ENCODE results near the gene LRRC17. TPM values are rescaled to one million over a fixed set of nuclear protein-coding genes. Genes with fewer than 3 reads are reported as not detected.

LRRC17 gene
- total RNA-seq, 1 experiment from 2014 or later, result 0.47 TPM

DNA sequence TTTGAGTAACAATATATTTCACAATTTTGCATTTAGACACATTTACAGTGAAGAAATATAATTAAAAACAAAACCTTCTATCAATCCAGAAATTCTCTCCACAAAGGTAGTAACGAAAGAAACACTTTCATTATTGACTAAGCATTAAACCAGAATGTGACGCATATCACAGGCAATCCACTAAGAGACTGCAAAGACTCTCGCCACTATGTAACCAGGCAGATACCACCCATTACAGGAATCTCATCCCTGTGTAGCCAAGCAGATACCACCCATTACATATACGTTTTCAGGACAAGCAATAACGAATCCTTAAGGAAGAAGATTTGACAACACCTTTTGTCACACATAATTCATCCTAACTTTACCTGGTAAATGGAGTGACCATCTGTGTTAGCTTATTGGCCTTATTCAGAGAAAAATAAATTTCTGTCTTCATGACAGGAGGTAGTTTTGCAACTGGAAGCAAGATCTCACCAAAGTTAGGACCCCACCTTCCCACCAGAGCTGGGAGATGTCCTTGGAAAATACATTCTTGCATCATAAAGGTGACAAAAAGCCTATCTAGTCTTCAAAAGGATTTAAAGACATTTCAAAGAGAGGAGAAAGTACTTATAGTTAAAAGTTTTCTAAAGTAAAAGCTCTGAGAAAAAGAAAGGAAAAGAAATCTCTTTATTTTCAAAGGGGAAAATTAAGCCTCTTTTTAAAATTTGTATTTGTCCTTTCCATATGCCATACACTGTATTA lies 30.8 kb downstream of the LRRC17 start:
- Histone ChIP-seq H3K4me2 (ENCODE audit: low read length) (no peak overlapping the region), H3K9ac (ENCODE audit: low read length) (no peak overlapping the region), H3K4me1 (ENCODE audit: control insufficient read depth in 1 of 2, insufficient read depth in 2 of 2, low read length in 2 of 2) (no peaks in the 10 kb centered on the region), H4K20me1 (ENCODE audit: insufficient read depth) (no peaks in the 10 kb centered on the region), H3K27ac (ENCODE audit: low read depth, low read length) (no peak overlapping the region), H3K27me3 (ENCODE audit: insufficient read depth, low read length) (no peaks in the 10 kb centered on the region), H2AFZ (ENCODE audit: low read depth, low read length, poor library complexity, severe bottlenecking) (no peak overlapping the region), H3K9me2 (ENCODE audit: insufficient read depth) (no peaks in the 10 kb centered on the region), H3K79me2 (ENCODE audit: insufficient read depth, low read length) (no peaks in the 10 kb centered on the region), H3K36me3 (ENCODE audit: control insufficient read depth in 1 of 2, insufficient read depth in 2 of 2, low read length in 2 of 2) (no peaks in the 10 kb centered on the region), H3K9me3 (ENCODE audit: control insufficient read depth in 1 of 2, insufficient read depth in 1 of 2, low read depth in 1 of 2, low read length in 2 of 2) (no peaks in the 10 kb centered on the region), H3K4me3 (replicated peaks in 1 of 2; ENCODE audit: low read depth in 1 of 2, low read length in 2 of 2) (no peak overlapping the region)
- intact Hi-C loops (cut with micrococcal nuclease), result no loop called here
- no peak for ATAC-seq
- no TSS peak for BruUV-seq (replicated peaks)
- ChIA-PET POLR2A (no interaction called here), RAD21 (ENCODE audit: low non-redundant PET in 1 of 2, low total read pairs in 2 of 2, uncharacterized antibody in 2 of 2, unreplicated experiment in 2 of 2) (no interaction called here), CTCF (no interaction called here)
- no peak for TF ChIP-seq SIN3A (IDR thresholded peaks at IDR 0.05; ENCODE audit: low read depth)
- no peak for TF ChIP-seq FOSL1 (IDR thresholded peaks at IDR 0.05; ENCODE audit: low read depth)
- no peak for TF ChIP-seq TCF7L2 (IDR thresholded peaks at IDR 0.05; ENCODE audit: borderline replicate concordance, extremely low read depth, insufficient read depth, insufficient read length)
- TF ChIP-seq, protein P1, sequence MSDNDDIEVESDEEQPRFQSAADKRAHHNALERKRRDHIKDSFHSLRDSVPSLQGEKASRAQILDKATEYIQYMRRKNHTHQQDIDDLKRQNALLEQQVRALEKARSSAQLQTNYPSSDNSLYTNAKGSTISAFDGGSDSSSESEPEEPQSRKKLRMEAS (IDR thresholded peaks at IDR 0.05), result no peak
- no peak for TF ChIP-seq ZNF274 (IDR thresholded peaks at IDR 0.05; ENCODE audit: low read depth, low read length)
- no peak for TF ChIP-seq CBX3 (IDR thresholded peaks at IDR 0.05; ENCODE audit: low read depth)
- TF ChIP-seq, protein P2, sequence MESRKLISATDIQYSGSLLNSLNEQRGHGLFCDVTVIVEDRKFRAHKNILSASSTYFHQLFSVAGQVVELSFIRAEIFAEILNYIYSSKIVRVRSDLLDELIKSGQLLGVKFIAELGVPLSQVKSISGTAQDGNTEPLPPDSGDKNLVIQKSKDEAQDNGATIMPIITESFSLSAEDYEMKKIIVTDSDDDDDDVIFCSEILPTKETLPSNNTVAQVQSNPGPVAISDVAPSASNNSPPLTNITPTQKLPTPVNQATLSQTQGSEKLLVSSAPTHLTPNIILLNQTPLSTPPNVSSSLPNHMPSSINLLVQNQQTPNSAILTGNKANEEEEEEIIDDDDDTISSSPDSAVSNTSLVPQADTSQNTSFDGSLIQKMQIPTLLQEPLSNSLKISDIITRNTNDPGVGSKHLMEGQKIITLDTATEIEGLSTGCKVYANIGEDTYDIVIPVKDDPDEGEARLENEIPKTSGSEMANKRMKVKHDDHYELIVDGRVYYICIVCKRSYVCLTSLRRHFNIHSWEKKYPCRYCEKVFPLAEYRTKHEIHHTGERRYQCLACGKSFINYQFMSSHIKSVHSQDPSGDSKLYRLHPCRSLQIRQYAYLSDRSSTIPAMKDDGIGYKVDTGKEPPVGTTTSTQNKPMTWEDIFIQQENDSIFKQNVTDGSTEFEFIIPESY (IDR thresholded peaks at IDR 0.05; ENCODE audit: extremely low read depth, insufficient replicate concordance, low read length), result no peak
- no peak for TF ChIP-seq JUND (IDR thresholded peaks at IDR 0.05)
- no peak for TF ChIP-seq RAD21 (IDR thresholded peaks at IDR 0.05; ENCODE audit: low read depth)
- no peak for TF ChIP-seq YY1 (IDR thresholded peaks at IDR 0.05; ENCODE audit: extremely low read depth, insufficient replicate concordance, low read depth, low read length)
- DNase-seq (ENCODE audit: low read depth, low spot score), result no peak

All from HCT116 (cell line).